Measurements from ENCODE around the gene LDLR.

DNA sequence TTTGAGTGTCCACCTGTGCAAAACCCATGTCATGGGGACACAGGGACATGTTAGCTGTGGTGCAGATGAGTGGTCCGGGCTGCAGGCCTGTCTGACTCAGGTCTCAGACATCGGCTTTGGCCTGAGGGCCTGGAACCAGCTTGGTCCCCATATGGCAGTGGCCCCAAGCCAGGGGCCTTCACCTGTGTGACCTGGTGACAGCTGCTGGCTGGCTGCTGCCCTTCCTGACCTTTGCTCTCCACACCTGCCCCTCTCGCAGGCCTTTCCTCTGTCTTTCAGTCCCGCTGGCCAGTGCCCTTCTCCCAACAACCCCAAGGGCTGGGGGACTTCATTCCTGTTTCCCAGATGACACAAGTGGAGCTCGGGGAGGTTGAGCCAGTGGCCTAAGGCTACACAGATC is 22.9 kb upstream of the LDLR start:
- TF ChIP-seq POLR2AphosphoS5 (IDR thresholded peaks at IDR 0.05): no peak
- TF ChIP-seq, protein P1, sequence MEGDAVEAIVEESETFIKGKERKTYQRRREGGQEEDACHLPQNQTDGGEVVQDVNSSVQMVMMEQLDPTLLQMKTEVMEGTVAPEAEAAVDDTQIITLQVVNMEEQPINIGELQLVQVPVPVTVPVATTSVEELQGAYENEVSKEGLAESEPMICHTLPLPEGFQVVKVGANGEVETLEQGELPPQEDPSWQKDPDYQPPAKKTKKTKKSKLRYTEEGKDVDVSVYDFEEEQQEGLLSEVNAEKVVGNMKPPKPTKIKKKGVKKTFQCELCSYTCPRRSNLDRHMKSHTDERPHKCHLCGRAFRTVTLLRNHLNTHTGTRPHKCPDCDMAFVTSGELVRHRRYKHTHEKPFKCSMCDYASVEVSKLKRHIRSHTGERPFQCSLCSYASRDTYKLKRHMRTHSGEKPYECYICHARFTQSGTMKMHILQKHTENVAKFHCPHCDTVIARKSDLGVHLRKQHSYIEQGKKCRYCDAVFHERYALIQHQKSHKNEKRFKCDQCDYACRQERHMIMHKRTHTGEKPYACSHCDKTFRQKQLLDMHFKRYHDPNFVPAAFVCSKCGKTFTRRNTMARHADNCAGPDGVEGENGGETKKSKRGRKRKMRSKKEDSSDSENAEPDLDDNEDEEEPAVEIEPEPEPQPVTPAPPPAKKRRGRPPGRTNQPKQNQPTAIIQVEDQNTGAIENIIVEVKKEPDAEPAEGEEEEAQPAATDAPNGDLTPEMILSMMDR (IDR thresholded peaks at IDR 0.05): no peak

Measured in sigmoid colon (tissue), 4 donors.